HepG2 (cell line): ENCODE results near the gene EEF1E1. TPM values are rescaled to one million over a fixed set of nuclear protein-coding genes. Genes with fewer than 3 reads are reported as not detected.
A peak's percentile ranks its signal among the peaks of the same experiment; 100 is the strongest.

Experiments used
- FLYWCH1 ChIP-seq: sonication (generic); formaldehyde crosslinking; IDR thresholded peaks from 2 replicates; pipeline ENCODE4 v1.8.1; 2023; ENCODE audit warnings: mild to moderate bottlenecking, missing genetic modification reagents
- FOSL2 ChIP-seq: sonication (generic); formaldehyde crosslinking; IDR thresholded peaks from 2 replicates; pipeline ENCODE4 v1.4.0; 2020; ENCODE audit warnings: missing genetic modification reagents
- FOXC1 ChIP-seq: sonication (generic); formaldehyde crosslinking; IDR thresholded peaks from 2 replicates; pipeline ENCODE4 v1.8.0; 2022; ENCODE audit warnings: mild to moderate bottlenecking, missing genetic modification reagents, borderline replicate concordance
- HDAC2 ChIP-seq: sonication (generic); formaldehyde crosslinking; IDR thresholded peaks from 2 replicates; pipeline ENCODE4 v1.4.0; 2020; ENCODE audit warnings: missing genetic modification reagents
- KAT8 ChIP-seq: IDR thresholded peaks from 2 replicates; pipeline ENCODE4 v1.6.1; 2016; ENCODE audit warnings: missing genetic modification reagents, missing compliant biosample characterization
- KMT2B ChIP-seq: IDR thresholded peaks from 2 replicates; pipeline ENCODE4 v1.6.1; 2016; ENCODE audit warnings: missing genetic modification reagents, missing compliant biosample characterization
- NFIC ChIP-seq: IDR thresholded peaks from 2 replicates; pipeline ENCODE4 v1.6.1; 2012; ENCODE audit warnings: mild to moderate bottlenecking, low read length, inconsistent platforms
- ONECUT2 ChIP-seq: sonication (generic); formaldehyde crosslinking; IDR thresholded peaks from 2 replicates; pipeline ENCODE4 v1.4.0; 2020; ENCODE audit warnings: missing genetic modification reagents
- PTBP1 ChIP-seq: fragments of 200-400 bp; formaldehyde crosslinking; IDR thresholded peaks from 2 replicates; pipeline ENCODE4 v1.6.1; 2018; ENCODE audit warnings: low read length, low read depth; ENCODE audit not compliant: poor library complexity, severe bottlenecking
- RBM22 ChIP-seq: fragments of 200-400 bp; formaldehyde crosslinking; optimal IDR thresholded peaks from 2 replicates; pipeline ENCODE3; 2017; ENCODE audit warnings: mild to moderate bottlenecking, low read length, moderate library complexity
- SIX1 ChIP-seq: sonication (generic); formaldehyde crosslinking; IDR thresholded peaks from 2 replicates; pipeline ENCODE4 v1.4.0; 2020; ENCODE audit warnings: missing genetic modification reagents, borderline replicate concordance
- SIX4 ChIP-seq: sonication (generic); formaldehyde crosslinking; IDR thresholded peaks from 2 replicates; pipeline ENCODE4 v1.4.0; 2020; ENCODE audit warnings: missing genetic modification reagents
- SOX6 ChIP-seq, 2 experiments: fragments of 450-650 bp in 1 of 2; sonication (generic) in 1 of 2; formaldehyde crosslinking in 1 of 2; IDR thresholded peaks; 2 replicates each; pipeline versions ENCODE4 v1.4.0 to v1.6.1; 2017 to 2020; ENCODE audit warnings: antibody characterized with exemption in 1 of 2, mild to moderate bottlenecking in 1 of 2, missing genetic modification reagents in 1 of 2
- SRSF4 ChIP-seq: fragments of 200-400 bp; formaldehyde crosslinking; IDR thresholded peaks from one replicate; pipeline ENCODE4 v1.6.1; 2018; ENCODE audit warnings: mild to moderate bottlenecking, low read depth, low read length, moderate library complexity; ENCODE audit not compliant: poor library complexity, severe bottlenecking
- STAG1 ChIP-seq: sonication (generic); formaldehyde crosslinking; IDR thresholded peaks from 2 replicates; pipeline ENCODE4 v1.4.0; 2020; ENCODE audit warnings: missing genetic modification reagents
- WIZ ChIP-seq: sonication (generic); formaldehyde crosslinking; IDR thresholded peaks from 2 replicates; pipeline ENCODE4 v1.5.1; 2020; ENCODE audit warnings: mild to moderate bottlenecking, missing genetic modification reagents
- XRCC5 ChIP-seq: fragments of 200-400 bp; formaldehyde crosslinking; optimal IDR thresholded peaks from 2 replicates; pipeline ENCODE3; 2017; ENCODE audit warnings: mild to moderate bottlenecking, low read length
- ZNF124 ChIP-seq: sonication (generic); formaldehyde crosslinking; IDR thresholded peaks from 2 replicates; pipeline ENCODE4 v1.4.0; 2020; ENCODE audit warnings: missing genetic modification reagents
- ZNF263 ChIP-seq: sonication (generic); formaldehyde crosslinking; IDR thresholded peaks from 2 replicates; pipeline ENCODE4 v1.4.0; 2020; ENCODE audit warnings: missing genetic modification reagents
- ZNF33A ChIP-seq: sonication (generic); formaldehyde crosslinking; IDR thresholded peaks from 2 replicates; pipeline ENCODE4 v1.5.1; 2020; ENCODE audit warnings: missing genetic modification reagents, mild to moderate bottlenecking, moderate library complexity, borderline replicate concordance
- ZNF382 ChIP-seq: sonication (generic); formaldehyde crosslinking; IDR thresholded peaks from 2 replicates; pipeline ENCODE4 v1.5.0; 2020; ENCODE audit warnings: missing genetic modification reagents, mild to moderate bottlenecking, borderline replicate concordance
- ZNF629 ChIP-seq: sonication (generic); formaldehyde crosslinking; conservative IDR thresholded peaks from 2 replicates; pipeline ENCODE4 v1.5.0; 2020; ENCODE audit warnings: missing genetic modification reagents
- polyA plus RNA-seq, 8 experiments: library from polyadenylated mRNA; depleted of rRNA in 3 of 8; stranded (reverse) in 7 of 8; unstranded in 1 of 8; fragments of >200 nt; fragmentation: Illumina TruSeq in 4 of 8; extraction: Trizol in 4 of 8; gene quantifications; 2 replicates each; pipeline versions ENCODE4 v1.2.1 to v1.2.3, GENCODE V29; 2011 to 2016; ENCODE audit warnings: low read depth in 4 of 8, missing spikeins in 1 of 8, mixed read lengths in 1 of 8; ENCODE audit not compliant: insufficient read depth in 1 of 8
- total RNA-seq, 5 experiments: library from RNA; depleted of rRNA; stranded (reverse); fragments of >200 nt; fragmentation: Illumina TruSeq; extraction: Trizol; gene quantifications; 2 replicates each; pipeline ENCODE4 v1.2.3, GENCODE V29; 2016; ENCODE audit warnings: low read depth in 1 of 5
- TF ChIP-seq, protein P1 (sequence below): IDR thresholded peaks from 2 replicates; pipeline ENCODE4 v1.6.1; 2016; ENCODE audit warnings: missing biosample characterization, missing genetic modification reagents, low read depth
- TF ChIP-seq, protein P2 (sequence below): sonication (generic); formaldehyde crosslinking; IDR thresholded peaks from 2 replicates; pipeline ENCODE4 v1.8.1; 2023; ENCODE audit warnings: mild to moderate bottlenecking, inconsistent platforms, moderate library complexity, missing genetic modification reagents, borderline replicate concordance

Gene EEF1E1
- total and polyA plus RNA-seq, 2 of the 13 experiments (the other 11 are each of a cell fraction or from before 2014, with no cell fraction given), result 128 to 188 TPM

DNA sequence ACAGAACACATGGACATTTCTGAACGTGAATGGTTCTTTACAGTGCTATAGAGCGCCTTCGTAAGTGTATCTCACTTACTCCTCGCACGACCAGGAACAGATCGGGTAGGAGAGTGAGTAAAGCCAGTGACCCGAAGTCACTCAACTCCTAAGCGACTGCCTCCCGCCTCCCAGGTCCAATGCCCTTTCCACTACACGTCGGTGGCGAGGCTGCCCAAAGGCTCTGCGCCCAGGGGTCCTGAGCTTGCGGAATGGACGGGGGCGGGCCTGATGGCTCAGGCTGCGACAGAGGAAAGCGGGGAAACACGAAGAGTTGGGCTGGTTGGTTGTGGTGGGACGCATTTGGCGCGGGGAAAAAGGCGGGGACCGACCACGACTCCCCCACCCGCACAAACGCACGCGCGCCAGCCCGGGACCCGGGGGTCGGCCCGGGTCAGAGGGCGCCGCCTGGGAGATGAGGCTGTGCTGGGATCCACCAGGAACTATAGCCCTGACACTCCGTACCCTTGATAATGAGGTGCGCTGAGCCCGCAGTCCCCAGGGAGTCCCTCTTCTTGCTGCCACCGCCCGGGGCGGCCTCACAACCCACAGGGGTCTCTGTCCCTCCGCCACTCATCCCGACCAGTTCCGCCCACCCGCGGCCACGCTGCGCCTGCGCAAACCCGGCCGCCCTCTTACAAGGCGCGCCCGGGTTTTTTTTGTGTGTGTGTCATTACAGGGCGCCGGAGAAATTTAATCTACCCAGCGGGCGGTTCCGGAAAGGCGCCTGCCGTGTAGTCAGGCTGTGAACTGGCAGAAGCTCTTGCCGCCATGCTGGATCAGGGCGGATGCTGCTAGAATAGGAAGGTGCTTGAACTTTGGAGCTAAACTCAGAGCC is 38.3 kb downstream of the EEF1E1 start, which contains the start of gene BLOC1S5 (continued):
- TF ChIP-seq SIX1 (CRISPR knock-in tag) (peak; percentile 98), ZNF124 (CRISPR knock-in tag) (peak; percentile 80), ZNF382 (no peak), HDAC2 (peak; percentile 39; the same call in 1 of the 2 replicates), KMT2B (CRISPR knock-in tag) (peak; percentile 90), SOX6 (IDR thresholded peaks at IDR 0.05) (no peak), SOX6 (CRISPR knock-in tag; IDR thresholded peaks at IDR 0.05) (peak; percentile 84), XRCC5 (peak; percentile 55), STAG1 (CRISPR knock-in tag) (no peak), FOSL2 (CRISPR knock-in tag) (peak; percentile 85; the same call in 1 of the 2 replicates), ZNF33A (CRISPR knock-in tag) (peak; percentile 50; the same call in 1 of the 2 replicates), KAT8 (CRISPR knock-in tag) (peak; percentile 99), PTBP1 (peak; percentile 73), ONECUT2 (CRISPR knock-in tag) (no peak), SIX4 (CRISPR knock-in tag) (peak; percentile 97), ZNF629 (peak; percentile 28; the same call in 1 of the 2 replicates), ZNF263 (peak; percentile 54; the same call in 1 of the 2 replicates), WIZ (peak; percentile 94; the same call in 1 of the 2 replicates), FLYWCH1 (peak; percentile 47; the same call in 1 of the 2 replicates), FOXC1 (CRISPR knock-in tag) (peak; percentile 99), NFIC (no peak; the same call in 1 of the 2 replicates), SRSF4 (no peak), RBM22 (no peak)
- TF ChIP-seq, protein P1, sequence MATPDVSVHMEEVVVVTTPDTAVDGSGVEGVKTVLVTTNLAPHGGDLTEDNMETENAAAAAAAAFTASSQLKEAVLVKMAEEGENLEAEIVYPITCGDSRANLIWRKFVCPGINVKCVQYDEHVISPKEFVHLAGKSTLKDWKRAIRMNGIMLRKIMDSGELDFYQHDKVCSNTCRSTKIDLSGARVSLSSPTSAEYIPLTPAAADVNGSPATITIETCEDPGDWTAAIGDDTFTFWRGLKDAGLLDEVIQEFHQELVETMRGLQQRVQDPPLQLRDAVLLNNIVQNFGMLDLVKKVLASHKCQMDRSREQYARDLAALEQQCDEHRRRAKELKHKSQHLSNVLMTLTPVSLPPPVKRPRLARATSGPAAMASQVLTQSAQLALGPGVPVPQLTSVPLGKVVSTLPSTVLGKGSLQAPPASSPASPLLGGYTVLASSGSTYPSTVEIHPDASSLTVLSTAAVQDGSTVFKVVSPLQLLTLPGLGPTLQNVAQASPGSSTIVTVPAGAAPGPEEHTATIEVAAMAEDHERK (CRISPR knock-in tag), result peak; percentile 58; the same call in 1 of the 2 replicates
- TF ChIP-seq, protein P2, sequence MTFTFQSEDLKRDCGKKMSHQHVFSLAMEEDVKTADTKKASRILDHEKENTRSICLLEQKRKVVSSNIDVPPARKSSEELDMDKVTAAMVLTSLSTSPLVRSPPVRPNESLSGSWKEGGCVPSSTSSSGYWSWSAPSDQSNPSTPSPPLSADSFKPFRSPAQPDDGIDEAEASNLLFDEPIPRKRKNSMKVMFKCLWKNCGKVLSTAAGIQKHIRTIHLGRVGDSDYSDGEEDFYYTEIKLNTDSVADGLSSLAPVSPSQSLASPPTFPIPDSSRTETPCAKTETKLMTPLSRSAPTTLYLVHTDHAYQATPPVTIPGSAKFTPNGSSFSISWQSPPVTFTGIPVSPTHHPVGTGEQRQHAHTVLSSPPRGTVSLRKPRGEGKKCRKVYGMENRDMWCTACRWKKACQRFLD (CRISPR knock-in tag), result 0 out of 2 replicates have a peak, but pooled peaks have one; percentile 73
